ENCODE data around the gene KRTAP5-4.
"Not testable (repeated sequence)": the region's sequence is repeated elsewhere in the genome, so short reads cannot be mapped to it uniquely, and the experiment has no call there.

KRTAP5-4 gene

DNA sequence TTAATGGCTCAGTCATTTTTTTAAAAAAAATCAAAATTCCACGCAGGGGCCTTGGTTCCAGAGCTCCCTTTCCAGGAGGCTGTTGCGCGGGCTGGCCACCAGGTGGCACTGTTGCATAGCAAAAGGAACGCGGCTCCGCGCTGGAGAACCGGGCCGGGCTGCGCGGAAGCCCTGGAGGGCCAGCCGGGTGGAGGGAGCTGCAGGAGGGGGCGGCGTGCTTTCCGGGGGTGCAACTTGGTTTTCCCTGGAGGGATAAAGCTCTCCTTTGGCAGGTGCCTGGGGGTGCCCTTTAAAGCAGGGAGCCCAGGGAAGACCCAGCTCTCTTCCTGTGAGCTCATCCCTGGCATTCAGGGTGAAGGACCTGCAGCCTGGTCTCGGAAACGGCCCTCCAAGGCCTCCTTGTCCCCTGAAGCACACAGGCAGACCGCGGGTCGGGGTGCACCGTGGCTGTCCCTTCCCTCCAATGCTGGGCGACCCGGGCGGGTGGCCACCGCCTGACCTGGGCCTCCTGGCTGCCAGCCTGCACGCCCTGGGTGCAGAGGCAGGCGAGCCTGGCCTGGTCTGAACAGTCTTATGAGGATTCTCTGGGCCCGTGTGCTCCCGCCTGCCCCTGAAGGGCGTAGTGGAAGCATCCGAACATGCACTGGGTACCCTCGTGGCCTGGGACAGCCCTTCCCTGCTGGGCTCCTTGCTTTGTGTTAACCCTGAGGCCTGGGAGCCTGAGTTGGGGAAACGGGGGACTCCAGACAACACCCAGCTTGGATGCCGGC, 31.0 kb upstream of the KRTAP5-4 start:
- peak; percentile 18 to 37 for DNase-seq

DNA sequence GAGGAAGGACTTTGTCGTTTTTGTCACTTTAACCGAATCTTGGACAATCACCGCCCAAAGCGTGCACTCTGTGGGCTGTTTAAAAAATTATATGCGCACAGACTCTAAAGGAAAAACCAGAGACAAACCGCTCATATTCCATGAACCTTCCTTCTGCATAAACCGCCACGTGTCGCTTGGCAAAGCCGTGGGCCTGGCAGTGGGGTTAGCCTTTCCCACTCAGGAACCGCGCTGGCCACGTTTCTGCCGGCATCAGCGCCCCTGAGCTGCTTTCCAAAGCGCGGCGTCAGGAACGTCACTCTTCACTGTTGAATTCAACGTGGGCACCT, 30.5 kb upstream of the KRTAP5-4 start:
- DNase-seq: no peak

- DNase-seq: no peak
Measured at GRCh38 chr11:1652026-1652425, 30.1 kb upstream of the KRTAP5-4 start.

DNA sequence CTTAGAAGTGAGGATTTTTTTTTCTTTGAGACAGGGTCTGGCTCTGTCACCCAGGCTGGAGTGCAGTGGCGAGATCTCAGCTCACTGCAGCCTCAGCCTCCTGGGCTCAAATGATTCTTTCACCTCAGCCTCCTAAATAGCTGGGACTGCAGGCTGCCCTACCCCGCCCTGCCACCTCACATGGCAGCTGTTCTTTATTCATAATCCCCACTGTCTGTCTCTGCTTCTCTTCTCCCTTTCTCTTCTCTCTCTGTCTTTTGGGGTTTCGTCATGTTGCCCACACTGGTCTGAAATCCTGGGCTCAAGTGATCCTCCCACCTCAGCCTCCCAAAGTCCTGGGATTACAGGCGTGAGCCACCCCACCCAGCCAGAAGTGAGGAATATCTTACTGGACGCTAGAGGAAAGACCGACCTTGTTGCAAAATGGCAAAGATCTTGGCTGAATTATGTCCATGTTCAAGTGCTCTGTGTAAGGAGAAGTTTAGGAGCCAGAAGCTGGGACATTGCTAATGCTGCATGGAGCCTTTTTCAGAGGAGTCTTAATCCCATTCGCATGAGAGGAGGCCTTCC, 29.6 kb upstream of the KRTAP5-4 start:
- DNase-seq: no peak

GRCh38 chr11:1650918-1651262, 29.0 kb upstream of the KRTAP5-4 start:
- no peak for DNase-seq

DNA sequence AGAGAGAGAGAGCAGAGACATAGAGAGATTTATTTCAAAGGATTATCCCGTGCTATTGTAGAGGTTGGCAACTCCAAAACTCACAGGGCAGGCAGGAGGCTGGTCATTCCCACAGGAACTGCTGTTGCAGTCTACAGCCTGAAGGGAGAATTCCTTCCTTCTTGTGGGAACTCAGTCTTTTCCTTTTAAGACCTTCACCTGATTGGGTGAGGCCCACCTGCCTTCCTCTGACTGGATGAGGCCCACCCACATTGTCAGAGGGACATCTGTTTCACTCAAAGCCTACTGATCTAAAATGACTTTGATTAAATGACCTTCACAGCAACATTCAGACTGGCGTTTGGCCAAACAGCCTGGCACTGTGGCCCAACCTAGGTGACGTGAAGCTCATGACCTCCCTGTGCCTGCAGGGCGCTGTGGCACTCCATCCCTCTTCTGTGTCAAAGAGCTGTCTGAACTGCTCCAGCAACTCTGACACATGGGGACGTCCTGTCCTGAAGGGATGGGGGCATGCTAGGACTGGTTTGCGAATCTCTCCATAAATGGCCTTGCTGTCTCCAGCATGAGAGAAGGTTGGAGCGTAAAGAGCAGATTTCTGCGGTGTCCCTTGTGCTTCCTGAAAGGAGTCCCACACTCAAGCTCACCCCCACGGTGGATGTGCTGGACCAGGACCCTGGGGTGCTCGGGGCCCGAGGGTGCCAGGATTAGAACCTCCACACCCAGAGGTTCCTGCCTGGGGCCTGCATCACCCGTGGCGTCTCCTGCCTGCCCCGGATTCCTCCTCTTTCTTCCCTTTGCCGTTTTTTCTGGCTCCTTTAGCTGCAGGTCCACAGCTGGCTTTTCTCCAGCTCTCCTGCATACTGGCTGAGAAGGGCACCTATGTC, 28.3 kb upstream of the KRTAP5-4 start:
- no peak for DNase-seq

GRCh38 chr11:1648653-1649420, 26.9 kb upstream of the KRTAP5-4 start:
- no peak for DNase-seq

DNA sequence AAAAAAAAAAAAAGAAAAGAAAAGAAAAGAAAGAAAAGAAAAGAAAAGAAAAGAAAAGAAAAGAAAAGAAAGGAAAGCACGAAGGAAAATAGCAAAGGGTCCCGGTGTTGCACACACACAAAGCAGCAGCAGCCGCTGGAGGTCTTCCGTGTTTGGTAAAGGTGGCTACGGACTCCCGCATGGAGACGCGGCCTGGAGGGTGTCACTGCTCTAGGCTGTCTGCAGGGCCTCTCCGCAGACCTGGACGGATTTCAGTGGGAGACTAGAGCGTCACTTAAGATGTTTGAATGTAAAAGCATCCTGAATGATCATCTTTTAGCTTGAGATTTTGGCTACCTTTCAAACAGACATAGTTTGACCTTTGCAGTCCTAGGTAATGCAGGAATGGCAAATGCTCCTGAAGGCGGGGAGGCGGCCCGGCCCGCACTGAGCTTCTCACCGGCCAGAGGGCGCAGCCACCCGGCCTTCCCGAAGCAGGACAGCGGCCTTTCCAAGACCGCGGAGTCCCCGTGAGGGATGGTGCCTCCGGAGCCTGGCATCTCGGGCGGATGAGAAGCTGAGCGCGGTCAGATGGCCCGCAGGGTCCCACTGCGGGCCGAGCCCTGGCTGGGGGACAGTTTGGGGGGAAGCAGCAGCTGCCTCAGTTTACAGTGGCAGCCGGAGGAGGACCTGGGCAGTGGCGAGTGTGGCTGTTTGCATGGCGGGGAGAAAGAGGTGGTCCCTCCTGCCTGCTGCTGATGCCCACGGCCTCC, 26.1 kb upstream of the KRTAP5-4 start:
- DNase-seq: no peak

- DNase-seq: not testable (repeated sequence)
Measured at GRCh38 chr11:1646540-1646939, 24.6 kb upstream of the KRTAP5-4 start.

GRCh38 chr11:1645357-1645821, 23.5 kb upstream of the KRTAP5-4 start:
- no peak for DNase-seq

DNA sequence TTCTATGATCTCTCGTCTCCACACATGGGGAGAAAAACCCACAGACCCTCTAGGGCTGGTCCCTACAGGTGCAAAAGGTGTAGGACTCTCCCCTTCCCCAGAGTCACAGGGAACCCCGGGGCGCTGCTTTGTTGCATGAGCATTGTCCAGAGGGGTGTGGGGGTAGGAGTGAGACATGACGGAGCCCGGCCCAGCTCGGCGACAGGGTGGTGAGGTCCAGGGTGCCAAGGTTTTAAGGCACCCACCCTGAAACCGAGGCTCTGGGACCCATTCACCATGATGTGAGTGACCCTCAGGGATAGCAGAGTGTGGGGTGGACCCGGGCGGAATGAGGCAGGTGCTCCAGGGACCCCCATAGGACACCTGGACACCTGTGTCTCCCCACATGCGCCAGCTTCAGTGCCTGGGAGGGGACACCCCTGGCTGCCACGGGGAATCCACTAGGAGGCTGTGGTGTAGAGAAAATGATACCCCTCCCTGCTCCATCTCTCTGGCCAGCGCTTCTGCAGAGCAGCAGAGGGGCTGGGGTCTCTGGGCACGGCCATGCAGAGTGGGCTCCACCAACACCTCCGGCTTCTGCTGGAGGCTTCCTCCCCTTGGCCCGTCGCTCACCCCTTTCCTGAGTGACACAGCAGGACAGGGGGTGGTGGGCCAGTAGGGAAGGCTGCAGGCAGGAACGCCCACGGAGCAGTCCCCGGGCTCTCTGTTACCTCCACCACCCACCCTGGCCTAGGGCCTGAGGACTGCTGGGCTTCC, 22.8 kb upstream of the KRTAP5-4 start:
- no peak for DNase-seq

DNA sequence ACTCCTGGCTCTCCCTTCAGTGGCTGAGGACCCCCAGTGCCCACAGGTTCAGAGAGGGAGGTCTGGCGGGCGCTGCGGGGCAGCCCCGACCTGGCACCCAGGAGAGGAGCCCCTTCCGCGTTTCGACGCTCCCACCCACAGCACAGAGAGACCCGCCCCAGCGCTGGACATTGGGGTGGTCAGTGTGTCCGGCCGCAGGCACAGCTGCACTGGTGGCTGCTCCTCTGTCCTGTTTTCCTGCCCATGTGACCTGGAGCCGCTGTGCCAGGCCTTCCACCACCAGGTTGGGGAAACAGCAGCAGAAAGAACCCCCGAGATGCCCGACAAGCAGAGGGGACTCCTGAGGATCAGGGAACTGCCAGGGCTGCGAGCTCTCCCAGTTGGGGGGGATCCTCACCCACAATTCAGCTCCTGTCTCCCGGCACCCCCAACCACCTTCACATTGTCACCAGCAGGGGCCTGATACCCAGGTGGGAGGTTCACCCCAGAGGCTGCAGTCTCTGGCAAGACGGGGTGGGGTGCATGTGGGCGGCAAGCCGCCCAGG, 21.3 kb upstream of the KRTAP5-4 start:
- no peak for DNase-seq

DNA sequence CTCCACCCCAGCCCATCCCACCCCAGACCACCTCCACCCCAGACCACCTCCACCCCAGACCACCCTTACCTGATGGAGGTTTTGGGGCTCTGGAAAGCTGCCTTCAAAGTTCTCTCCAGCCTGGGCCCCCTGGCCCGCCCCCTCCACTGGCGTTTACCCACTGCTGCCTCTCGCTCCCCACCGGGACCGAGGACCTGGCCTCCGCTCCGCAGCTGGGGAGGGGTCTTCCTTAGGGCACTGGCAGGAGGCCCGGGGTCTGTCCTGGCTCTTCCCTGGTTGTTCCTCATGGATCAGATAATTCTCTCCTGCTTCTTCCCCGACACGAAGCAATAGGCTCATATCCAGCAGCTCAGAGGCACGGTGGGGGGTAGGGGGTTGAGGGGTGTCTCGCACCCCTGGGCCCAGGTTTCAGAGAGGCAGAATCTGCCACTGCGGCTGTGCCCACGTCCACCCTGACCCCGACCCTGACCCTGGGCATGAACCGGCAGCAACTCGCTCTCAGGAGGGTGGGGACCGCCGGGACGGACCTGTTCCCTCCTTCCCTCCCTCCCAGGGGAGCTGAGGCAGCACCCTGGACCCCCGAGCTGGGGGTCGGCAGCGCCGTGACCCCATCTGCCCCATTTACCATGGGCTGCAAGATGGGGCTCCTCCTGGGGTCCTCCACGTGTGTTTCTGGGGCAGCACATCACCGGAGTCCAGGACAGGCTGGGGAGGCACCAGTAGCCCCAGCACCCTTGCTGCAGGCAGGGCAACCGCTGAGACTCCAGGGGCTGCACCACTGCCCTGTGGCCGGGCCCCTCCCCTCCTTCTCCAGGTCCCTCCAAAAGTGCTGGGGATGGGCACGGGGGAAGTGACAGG, 20.6 kb upstream of the KRTAP5-4 start:
- DNase-seq: no peak

DNA sequence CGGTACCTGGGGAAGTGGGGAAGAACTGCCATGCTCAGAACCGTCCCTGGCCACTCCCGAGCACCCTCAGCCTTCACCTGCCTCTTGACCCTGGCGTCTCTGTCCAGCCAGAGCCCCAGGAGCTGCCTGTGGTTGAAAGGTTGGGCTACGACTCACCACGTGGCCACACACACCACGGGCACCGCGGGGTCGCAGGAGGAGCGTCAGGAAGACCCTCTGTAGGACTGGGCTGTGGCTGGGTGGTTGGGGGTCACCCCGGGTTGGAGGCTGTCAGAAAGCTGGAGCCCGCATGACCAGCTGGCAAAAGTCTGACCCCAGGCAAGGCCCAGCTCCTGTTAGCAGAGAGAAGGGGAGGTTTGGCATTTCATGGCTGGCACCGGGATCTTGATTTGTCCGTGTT, 19.2 kb upstream of the KRTAP5-4 start:
- DNase-seq: no peak

GRCh38 chr11:1640076-1640946, 18.4 kb upstream of the KRTAP5-4 start:
- peak; percentile 13 to 76 for DNase-seq

- DNase-seq: no peak
Measured at GRCh38 chr11:1639666-1640065, 17.7 kb upstream of the KRTAP5-4 start.

DNA sequence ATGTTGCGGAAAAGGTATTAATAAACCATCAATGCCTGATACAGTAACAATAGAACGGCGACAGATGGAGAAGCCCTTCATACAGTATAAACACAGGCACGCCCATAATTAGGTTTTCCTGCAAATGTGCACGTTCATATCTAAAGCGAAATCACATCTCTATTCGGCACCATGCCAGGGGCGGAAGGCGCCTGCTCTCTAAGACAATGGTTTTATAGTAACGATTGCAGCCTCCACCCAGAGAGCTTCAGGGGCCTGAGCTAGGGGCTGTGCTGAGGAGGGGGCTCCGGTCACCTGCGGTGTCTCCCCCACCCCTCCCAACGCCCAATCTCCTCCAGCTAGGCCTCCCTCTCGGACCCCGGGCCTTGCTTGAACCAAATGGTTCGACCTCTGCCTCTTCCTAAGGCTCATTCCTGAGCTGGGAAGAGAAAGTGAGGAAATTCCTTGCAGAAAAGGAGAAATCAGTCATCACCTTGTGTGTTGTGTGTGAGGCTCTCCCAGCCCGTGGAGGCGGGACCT, 17.2 kb upstream of the KRTAP5-4 start:
- no peak for DNase-seq

DNA sequence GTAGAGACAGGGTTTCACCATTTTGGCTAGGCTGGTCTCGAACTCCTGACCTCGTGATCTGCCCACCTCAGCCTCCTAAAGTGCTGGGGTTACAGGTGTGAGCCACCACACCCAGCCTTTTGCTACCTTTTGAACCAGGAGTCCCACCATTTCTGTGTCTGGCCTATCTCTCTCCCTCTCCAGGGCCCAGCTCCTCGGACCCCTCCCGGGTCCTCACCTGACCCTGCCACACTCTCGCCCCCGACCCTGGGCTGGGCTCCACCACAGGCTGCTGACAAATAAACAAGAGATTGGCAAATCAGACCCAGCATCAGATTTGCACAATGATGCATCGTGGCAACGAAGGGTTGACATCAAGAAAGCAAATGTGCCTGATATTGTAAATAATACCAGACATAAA, 16.4 kb upstream of the KRTAP5-4 start:
- no peak for DNase-seq

DNA sequence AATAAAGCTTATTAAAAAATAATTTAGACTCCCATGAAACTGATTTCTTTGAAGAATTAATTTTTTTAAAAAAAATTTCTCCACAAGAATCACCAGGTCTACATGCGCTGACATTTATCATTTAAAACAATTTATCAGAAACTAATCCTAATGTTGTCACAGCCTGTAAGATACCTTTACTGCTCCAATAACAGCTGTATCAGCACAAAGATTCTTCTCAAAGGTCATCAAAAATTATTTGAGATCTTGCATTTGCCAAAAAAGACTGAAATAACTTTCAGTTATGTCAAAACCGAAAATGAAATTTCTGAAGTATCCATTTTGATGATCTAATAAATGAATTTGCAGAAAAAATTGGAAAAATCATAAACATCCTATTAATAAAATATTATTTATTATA, 15.7 kb upstream of the KRTAP5-4 start:
- DNase-seq: no peak

Data from NCI-H1930 (cell line).